ENCODE results near the gene PLAAT3. TPM values are rescaled to one million over a fixed set of nuclear protein-coding genes. Genes with fewer than 3 reads are reported as not detected.

The PLAAT3 gene
- total RNA-seq, 6 experiments from 2014 or later = 24.4 to 76.1 (median 52.2) TPM

GRCh38 chr11:63554877-63555223 lies 59.4 kb downstream of the PLAAT3 start:
- H3K36me3 ChIP-seq = no peaks in the 10 kb centered on the region
- no peak overlapping the region for H3K4me3 ChIP-seq
- TF ChIP-seq POLR2A (IDR thresholded peaks at IDR 0.05) (no peak), CTCF (IDR thresholded peaks at IDR 0.05) (no peak)
- WGBS (ENCODE audit: insufficient coverage, low coverage, low lambda C conversion rate, missing lambda C conversion rate) = 85% methylated on average over 4 of the region's 4 CpGs
- DNase-seq (no peak), ATAC-seq (no peak)
- no peak overlapping the region for H3K27ac ChIP-seq
- no peaks in the 10 kb centered on the region for H3K9me3 ChIP-seq
- intact Hi-C loops (cut with DNase I) = no loop called here
- H3K4me1 ChIP-seq = no peaks in the 10 kb centered on the region
- H3K27me3 ChIP-seq = no peaks in the 10 kb centered on the region

- TF ChIP-seq POLR2A (IDR thresholded peaks at IDR 0.05) = no peak
- TF ChIP-seq CTCF (IDR thresholded peaks at IDR 0.05) = no peak
- intact Hi-C loops (cut with DNase I) = no loop called here
- WGBS (ENCODE audit: insufficient coverage, low coverage, low lambda C conversion rate, missing lambda C conversion rate) = 41% methylated on average over 7 of the region's 8 CpGs
- Histone ChIP-seq H3K27me3 (no peaks in the 10 kb centered on the region), H3K4me1 (no peaks in the 10 kb centered on the region), H3K4me3 (no peak overlapping the region), H3K9me3 (no peaks in the 10 kb centered on the region), H3K36me3 (no peaks in the 10 kb centered on the region), H3K27ac (no peak overlapping the region)
- DNase-seq (no peak), ATAC-seq (peak in 3 of 4 donors; percentile 19 to 36 (median 23))
Observed at GRCh38 chr11:63553759-63554158, 60.5 kb downstream of the PLAAT3 start.

GRCh38 chr11:63552921-63553320 lies 61.3 kb downstream of the PLAAT3 start:
- H3K36me3 ChIP-seq = no peaks in the 10 kb centered on the region
- H3K9me3 ChIP-seq = no peaks in the 10 kb centered on the region
- no peak for ATAC-seq
- intact Hi-C loops (cut with DNase I) = no loop called here
- no peak overlapping the region for H3K27ac ChIP-seq
- no peak for DNase-seq
- TF ChIP-seq POLR2A (IDR thresholded peaks at IDR 0.05) (no peak), CTCF (IDR thresholded peaks at IDR 0.05) (no peak)
- H3K27me3 ChIP-seq = no peaks in the 10 kb centered on the region
- H3K4me3 ChIP-seq = no peak overlapping the region
- 86% methylated on average over 5 of the region's 7 CpGs for WGBS (ENCODE audit: insufficient coverage, low coverage, low lambda C conversion rate, missing lambda C conversion rate)
- H3K4me1 ChIP-seq = no peaks in the 10 kb centered on the region

GRCh38 chr11:63551889-63552266 lies 62.4 kb downstream of the PLAAT3 start:
- no peak overlapping the region for H3K4me3 ChIP-seq
- no peaks in the 10 kb centered on the region for H3K27me3 ChIP-seq
- H3K36me3 ChIP-seq = no peaks in the 10 kb centered on the region
- intact Hi-C loops (cut with DNase I) = no loop called here
- no peaks in the 10 kb centered on the region for H3K4me1 ChIP-seq
- no peaks in the 10 kb centered on the region for H3K9me3 ChIP-seq
- DNase-seq (no peak), ATAC-seq (peak in 3 of 4 donors; percentile 10 to 25 (median 13))
- no peak overlapping the region for H3K27ac ChIP-seq
- TF ChIP-seq CTCF (IDR thresholded peaks at IDR 0.05) = no peak
- TF ChIP-seq POLR2A (IDR thresholded peaks at IDR 0.05) = no peak
- WGBS (ENCODE audit: insufficient coverage, low coverage, low lambda C conversion rate, missing lambda C conversion rate) = 55% methylated on average over 3 of the region's 6 CpGs

All from right lobe of liver (tissue), 6 donors.